ENCODE data around the gene FYN. TPM values are rescaled to one million over a fixed set of nuclear protein-coding genes. Genes with fewer than 3 reads are reported as not detected.

Gene FYN
- total and polyA plus RNA-seq, 2 of the 8 experiments (the other 6 are each of a cell fraction or from before 2014, with no cell fraction given): 46.8 to 97.2 TPM

GRCh38 chr6:111668410-111668809, 204.8 kb downstream of the FYN start:
- H3K9me3 ChIP-seq (ENCODE audit: insufficient read depth in 2 of 2, low read depth in 1 of 2, low read length in 1 of 2): no peaks in the 10 kb centered on the region
- TF ChIP-seq RAD21 (IDR thresholded peaks at IDR 0.05 in 1 of 2, conservative IDR thresholded peaks at IDR 0.05 in 1 of 2; ENCODE audit: low read depth in 2 of 2, low read length in 2 of 2) (peak; percentile 19 to 24; a peak in 2 of 4 replicates), CTCF (IDR thresholded peaks at IDR 0.05; ENCODE audit: control extremely low read depth in 1 of 3, insufficient read depth in 1 of 3, low read depth in 1 of 3, low read length in 3 of 3) (peak in 2 of 3 experiments; percentile 40 to 44; a peak in 3 of 4 replicates), RNF2 (IDR thresholded peaks at IDR 0.05; ENCODE audit: borderline replicate concordance, low read depth, low read length, missing control alignments, poor library complexity, severe bottlenecking) (no peak)
- H2BK15ac ChIP-seq (ENCODE audit: low read length): no peak overlapping the region
- no peaks in the 10 kb centered on the region for H3K23me2 ChIP-seq (ENCODE audit: low read depth, low read length)
- no peak overlapping the region for H3K14ac ChIP-seq (ENCODE audit: insufficient read length)
- 81% methylated on average over 5 of the region's 5 CpGs; no CpG with 5 or more reads in 1 of the 2 experiments for WGBS, 2 experiments (ENCODE audit: extremely low coverage in 1 of 2, insufficient coverage in 1 of 2, insufficient read length in 1 of 2, insufficient replicate concordance in 2 of 2, low coverage in 1 of 2, low lambda C conversion rate in 2 of 2, missing lambda C conversion rate in 1 of 2)
- no peak overlapping the region for H3K18ac ChIP-seq (ENCODE audit: extremely low read depth, low read length)
- no peak overlapping the region for H2BK20ac ChIP-seq (ENCODE audit: low read length)
- no peak overlapping the region for H2BK5ac ChIP-seq (ENCODE audit: low read depth, low read length)
- no peaks in the 10 kb centered on the region for H3K79me2 ChIP-seq (ENCODE audit: control insufficient read depth in 1 of 2, insufficient read depth in 2 of 2, low read length in 2 of 2)
- no peak overlapping the region for H2AK5ac ChIP-seq (ENCODE audit: low read depth, low read length)
- ChIA-PET CTCF (ENCODE audit: partially characterized antibody) (interaction anchor here (0.6 to 2.3 kb wide), 18 partner anchors 9 to 389 kb away, joined by 3 to 15 read pairs (median 4); partner anchors contain the start of gene TRAF3IP2), POLR2A (ENCODE audit: partially characterized antibody) (interaction anchor here (1.2 kb wide), 2 partner anchors 26 to 259 kb away, joined by 3 read pairs; no protein-coding TSS in a partner anchor)
- no peaks in the 10 kb centered on the region for H3K27me3 ChIP-seq (replicated peaks in 1 of 4; ENCODE audit: control insufficient read depth in 3 of 4, extremely low read depth in 1 of 4, insufficient read depth in 3 of 4, low read length in 3 of 4)
- H4K8ac ChIP-seq (ENCODE audit: extremely low read depth, insufficient read depth, low read length): no peak overlapping the region
- H3K4me3 ChIP-seq (ENCODE audit: extremely low read depth in 1 of 4, insufficient read depth in 2 of 4, low read depth in 3 of 4, low read length in 4 of 4): no peak overlapping the region
- H2BK12ac ChIP-seq (ENCODE audit: low read depth, low read length): no peak overlapping the region
- no peak overlapping the region for H3K4me2 ChIP-seq (ENCODE audit: insufficient read depth in 1 of 2, low read depth in 2 of 2, low read length in 2 of 2)
- no peak overlapping the region for H3K23ac ChIP-seq (ENCODE audit: insufficient read length)
- DNase-seq (ENCODE audit: low read depth in 1 of 2, low spot score in 2 of 2): no peak
- no peaks in the 10 kb centered on the region for H4K20me1 ChIP-seq (replicated peaks in 1 of 2; ENCODE audit: control insufficient read depth in 1 of 2, insufficient read depth in 2 of 2, low read length in 2 of 2)
- FAIRE-seq: no peak
- no peaks in the 10 kb centered on the region for H3K79me1 ChIP-seq (ENCODE audit: low read depth, low read length)
- H2AFZ ChIP-seq (ENCODE audit: low read length): no peak overlapping the region
- no peak overlapping the region for H4K5ac ChIP-seq (ENCODE audit: insufficient read length, low read depth, low read length)
- H3K4me1 ChIP-seq (replicated peaks in 1 of 4; ENCODE audit: control insufficient read depth in 3 of 4, insufficient read depth in 4 of 4, low read length in 3 of 4): peaks cover 5 to 17% (median 8%) of the 10 kb centered on the region in 4 experiments
- H4K91ac ChIP-seq (replicated peaks; ENCODE audit: insufficient read length, low read length): no peak overlapping the region
- no peak overlapping the region for H2BK120ac ChIP-seq (replicated peaks; ENCODE audit: low read depth, low read length)
- no peaks in the 10 kb centered on the region; a peak in 1 of 8 replicates for H3K36me3 ChIP-seq (ENCODE audit: control insufficient read depth in 2 of 4, insufficient read depth in 4 of 4, low read length in 3 of 4)
- H3K27ac ChIP-seq (ENCODE audit: low read depth, low read length): no peak overlapping the region
- H3K9ac ChIP-seq (replicated peaks in 1 of 4; ENCODE audit: extremely low read depth in 1 of 4, low read depth in 3 of 4, low read length in 3 of 4): no peak overlapping the region
- no peak overlapping the region for H3K56ac ChIP-seq (replicated peaks; ENCODE audit: insufficient read length, low read depth, low read length)
- H3K4ac ChIP-seq (replicated peaks; ENCODE audit: insufficient read length, low read depth, low read length): no peak overlapping the region
